Coronary artery (tissue), 2 donors: ENCODE results near the gene MARCO.

Experiments
- DNase-seq: peaks from one replicate; pipeline ENCODE4 v3.0.0-alpha.2; 2017; ENCODE audit warnings: low spot score
- H3K27ac ChIP-seq, 2 donors: fragments of 200-600 bp; sonication (generic); one replicate each; pipeline ENCODE4 v1.5.1; 2016 to 2019
- H3K4me3 ChIP-seq: fragments of 200-600 bp; sonication (generic); 2 replicates; pipeline ENCODE4 v1.5.1; 2016; ENCODE audit warnings: mild to moderate bottlenecking, moderate library complexity
- TF ChIP-seq, protein P1 (sequence below): fragments of 200-600 bp; sonication (generic); IDR thresholded peaks from one replicate; pipeline ENCODE4 v1.5.1; 2019; ENCODE audit warnings: antibody characterized with exemption

Gene MARCO

DNA sequence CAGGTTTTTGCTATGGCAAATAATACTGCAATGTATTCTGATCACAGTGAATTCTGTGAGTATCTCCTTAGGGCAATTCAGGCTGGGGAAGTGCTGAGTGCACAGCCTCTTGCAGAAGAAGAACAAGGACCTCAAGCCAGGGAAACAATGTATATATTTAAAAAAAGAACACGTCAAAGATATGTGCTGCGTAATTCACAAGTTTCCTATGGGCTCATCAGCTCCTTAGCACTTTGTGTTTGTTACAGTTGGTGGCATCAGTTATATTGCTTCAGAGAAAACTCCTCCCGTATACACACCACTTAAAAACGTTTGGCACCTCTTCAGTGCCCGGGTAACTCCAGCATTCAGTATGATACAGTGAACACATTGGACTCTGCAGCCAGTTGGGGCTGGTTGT lies 16.5 kb upstream of the MARCO start:
- TF ChIP-seq, protein P1, sequence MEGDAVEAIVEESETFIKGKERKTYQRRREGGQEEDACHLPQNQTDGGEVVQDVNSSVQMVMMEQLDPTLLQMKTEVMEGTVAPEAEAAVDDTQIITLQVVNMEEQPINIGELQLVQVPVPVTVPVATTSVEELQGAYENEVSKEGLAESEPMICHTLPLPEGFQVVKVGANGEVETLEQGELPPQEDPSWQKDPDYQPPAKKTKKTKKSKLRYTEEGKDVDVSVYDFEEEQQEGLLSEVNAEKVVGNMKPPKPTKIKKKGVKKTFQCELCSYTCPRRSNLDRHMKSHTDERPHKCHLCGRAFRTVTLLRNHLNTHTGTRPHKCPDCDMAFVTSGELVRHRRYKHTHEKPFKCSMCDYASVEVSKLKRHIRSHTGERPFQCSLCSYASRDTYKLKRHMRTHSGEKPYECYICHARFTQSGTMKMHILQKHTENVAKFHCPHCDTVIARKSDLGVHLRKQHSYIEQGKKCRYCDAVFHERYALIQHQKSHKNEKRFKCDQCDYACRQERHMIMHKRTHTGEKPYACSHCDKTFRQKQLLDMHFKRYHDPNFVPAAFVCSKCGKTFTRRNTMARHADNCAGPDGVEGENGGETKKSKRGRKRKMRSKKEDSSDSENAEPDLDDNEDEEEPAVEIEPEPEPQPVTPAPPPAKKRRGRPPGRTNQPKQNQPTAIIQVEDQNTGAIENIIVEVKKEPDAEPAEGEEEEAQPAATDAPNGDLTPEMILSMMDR, result no peak
- Histone ChIP-seq H3K27ac (no peak overlapping the region), H3K4me3 (no peak overlapping the region)
- DNase-seq, result no peak

DNA sequence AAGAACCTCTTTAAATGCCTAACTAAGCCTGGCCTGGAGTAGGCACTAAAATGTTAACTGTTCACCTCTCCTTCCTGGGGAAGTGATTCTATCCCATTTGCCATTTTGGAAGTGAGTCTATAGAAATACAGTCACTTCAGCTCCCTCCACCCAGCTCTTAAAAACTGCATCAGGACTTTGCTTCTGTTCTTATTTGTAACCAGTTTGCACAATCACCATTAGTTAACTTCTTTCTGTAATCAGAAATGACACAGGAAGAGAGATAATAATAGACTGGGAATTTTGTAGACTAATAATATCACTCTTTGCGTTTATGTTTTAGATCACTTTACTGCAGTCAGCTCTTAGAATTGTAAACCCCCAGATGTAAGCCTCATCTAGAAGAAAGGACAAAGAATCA lies 16.0 kb upstream of the MARCO start:
- no peak overlapping the region for H3K27ac ChIP-seq
- no peak overlapping the region for H3K4me3 ChIP-seq
- no peak for DNase-seq
- TF ChIP-seq, protein P1, result no peak

GRCh38 chr2:118929059-118929458 lies 12.9 kb upstream of the MARCO start:
- TF ChIP-seq, protein P1, result no peak
- Histone ChIP-seq H3K4me3 (no peak overlapping the region), H3K27ac (no peak overlapping the region)
- no peak for DNase-seq

GRCh38 chr2:118932949-118933348 lies 9.0 kb upstream of the MARCO start:
- TF ChIP-seq, protein P1, result no peak
- no peak overlapping the region for H3K27ac ChIP-seq
- no peak for DNase-seq
- no peak overlapping the region for H3K4me3 ChIP-seq

DNA sequence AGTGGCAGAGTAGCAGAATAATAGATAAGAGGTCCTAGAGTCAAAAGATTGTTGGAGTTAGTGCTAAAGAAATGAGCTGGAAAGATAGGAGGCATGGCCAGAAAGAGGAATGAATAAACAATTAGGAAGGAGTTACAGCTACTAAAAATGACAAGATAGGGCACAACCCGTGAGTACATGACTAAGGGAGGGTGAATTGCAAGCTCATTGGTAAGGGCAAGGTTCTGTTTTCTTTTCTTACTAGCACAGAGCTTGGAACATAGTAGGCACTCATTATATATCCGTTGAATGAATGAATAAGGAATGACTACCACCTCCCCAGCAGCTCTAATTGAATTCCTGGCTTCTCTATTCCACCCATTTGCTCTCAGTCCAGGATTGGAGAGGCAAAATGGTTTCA lies 5.7 kb upstream of the MARCO start:
- TF ChIP-seq, protein P1, result no peak
- Histone ChIP-seq H3K27ac (peak overlapping the region in 1 of 2 donors; percentile 31), H3K4me3 (no peak overlapping the region)
- no peak for DNase-seq

DNA sequence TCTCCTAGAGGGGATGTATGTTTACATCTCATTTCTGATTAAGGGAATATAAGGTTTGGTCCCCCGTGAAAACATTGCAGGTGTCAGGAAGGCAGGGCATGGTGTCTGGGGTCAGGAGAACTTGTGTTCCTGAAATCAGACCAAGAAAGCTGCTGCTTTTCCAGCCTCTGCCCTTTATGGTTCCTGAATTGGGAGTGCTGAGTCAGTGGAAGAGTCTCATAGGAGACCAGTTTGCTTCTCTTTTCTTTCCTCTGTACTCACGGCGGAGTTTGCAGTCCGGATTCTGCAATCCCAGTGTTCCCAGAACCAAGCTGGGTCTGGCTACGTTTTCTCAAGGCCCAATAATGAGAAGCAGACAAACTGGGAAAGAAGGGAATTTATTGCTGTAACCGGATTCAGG lies 5.1 kb upstream of the MARCO start:
- Histone ChIP-seq H3K27ac (peak overlapping the region in 1 of 2 donors; percentile 31), H3K4me3 (no peak overlapping the region)
- DNase-seq, result no peak
- TF ChIP-seq, protein P1, result no peak

DNA sequence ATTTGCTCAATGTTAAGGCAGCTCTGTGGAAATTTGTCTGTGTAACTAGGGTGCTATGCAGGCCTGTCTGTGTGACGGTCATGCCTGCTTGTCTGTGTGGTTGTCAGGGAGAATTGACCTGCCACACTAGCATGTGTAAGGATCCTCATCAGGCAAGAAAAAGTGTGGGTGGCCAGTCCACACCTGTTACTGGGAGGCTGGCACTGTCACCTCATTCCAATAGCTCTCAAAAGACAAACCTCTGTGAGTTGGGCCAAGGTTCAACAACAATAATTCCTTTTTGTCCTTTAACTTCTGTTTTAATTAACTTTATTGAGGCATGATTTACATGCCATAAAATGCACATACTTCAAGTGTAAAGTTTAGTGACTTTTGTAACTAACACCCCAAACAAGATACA lies 4.2 kb upstream of the MARCO start:
- H3K4me3 ChIP-seq, result no peak overlapping the region
- TF ChIP-seq, protein P1, result no peak
- no peak overlapping the region for H3K27ac ChIP-seq
- DNase-seq, result no peak
